ENCODE measurements around the gene COL5A3. TPM values are rescaled to one million over a fixed set of nuclear protein-coding genes. Genes with fewer than 3 reads are reported as not detected.

Gene COL5A3
- total and polyA plus RNA-seq, 2 experiments from 2014 or later: 1.0 to 1.2 TPM

DNA sequence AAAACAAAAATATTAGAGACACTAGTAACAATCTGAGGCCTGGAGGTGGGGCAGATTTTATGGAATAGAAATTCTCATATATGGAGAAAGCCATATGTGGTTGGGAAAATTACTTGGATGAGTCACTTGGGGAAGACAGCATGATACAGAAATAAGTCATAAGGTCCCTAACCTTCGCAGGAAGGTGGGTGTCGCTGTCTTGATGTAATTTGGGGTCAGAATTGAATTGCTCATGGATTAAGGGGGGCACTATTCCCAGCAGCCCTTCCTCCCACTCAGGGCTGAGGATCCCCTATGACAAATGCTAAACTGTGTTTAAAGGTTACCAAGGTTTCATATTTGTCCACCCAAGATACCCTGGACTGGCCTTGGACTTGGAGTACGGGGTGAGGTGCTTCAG is 8.0 kb upstream of the COL5A3 start (continued):
- TF ChIP-seq ZNF462 (CRISPR knock-in tag; IDR thresholded peaks at IDR 0.05): no peak
- no peak for TF ChIP-seq STAT1 (IDR thresholded peaks at IDR 0.05; ENCODE audit: unreplicated experiment)
- no peak for TF ChIP-seq EZH2 (IDR thresholded peaks at IDR 0.05; ENCODE audit: low read depth, unreplicated experiment)
- no peak for TF ChIP-seq CTCF (conservative IDR thresholded peaks at IDR 0.05; ENCODE audit: low read depth in 2 of 2)

GRCh38 chr19:10013834-10014618 is 3.7 kb upstream of the COL5A3 start:
- peaks cover 7% of the 10 kb centered on the region for H3K4me1 Mint-ChIP-seq
- no peaks in the 10 kb centered on the region for H3K4me1 ChIP-seq (ENCODE audit: insufficient read depth)
- no peaks in the 10 kb centered on the region for H3K9me2 ChIP-seq (ENCODE audit: insufficient read depth)
- TF ChIP-seq ZNF462 (CRISPR knock-in tag; IDR thresholded peaks at IDR 0.05): no peak
- no peaks in the 10 kb centered on the region; the same call in 2 of the 3 replicates for H3K36me3 Mint-ChIP-seq (ENCODE audit: low read depth)
- H3F3A ChIP-seq (replicated peaks; ENCODE audit: low read depth): no peaks in the 10 kb centered on the region
- H3K36me3 ChIP-seq (ENCODE audit: insufficient read depth): no peaks in the 10 kb centered on the region
- no peaks in the 10 kb centered on the region for H3K79me2 ChIP-seq (replicated peaks; ENCODE audit: insufficient read depth)
- H3K4me2 ChIP-seq: no peak overlapping the region
- no peak overlapping the region for H3K27ac ChIP-seq (ENCODE audit: low read depth)
- no peak overlapping the region for H2AFZ ChIP-seq
- H3K4me3 ChIP-seq: no peak overlapping the region
- DNase-seq (ENCODE audit: low spot score) (no peak), ATAC-seq (no peak)
- H3K27me3 Mint-ChIP-seq (ENCODE audit: insufficient read depth, low read depth, poor library complexity): peaks cover 27% of the 10 kb centered on the region
- no peak overlapping the region; the same call in 2 of the 3 replicates for H3K4me3 Mint-ChIP-seq
- peaks cover 24% of the 10 kb centered on the region for H3K27me3 ChIP-seq (ENCODE audit: insufficient read depth)
- no peaks in the 10 kb centered on the region; the same call in 1 of the 3 replicates for H3K9me3 Mint-ChIP-seq
- H3K27ac Mint-ChIP-seq: no peak overlapping the region
- H4K20me1 ChIP-seq (replicated peaks; ENCODE audit: insufficient read depth): no peaks in the 10 kb centered on the region
